GM18873 (cell line): ENCODE results near the gene ADAMTS15.

Source experiments
- ATAC-seq: cut with Tn5 transposase; IDR thresholded peaks from one replicate; pipeline ENCODE4 v1.9.1; 2021; ENCODE audit warnings: mild to moderate bottlenecking, moderate library complexity, moderate number of reproducible peaks; ENCODE audit not compliant: unreplicated experiment, low FRiP score

The ADAMTS15 gene, protein sequence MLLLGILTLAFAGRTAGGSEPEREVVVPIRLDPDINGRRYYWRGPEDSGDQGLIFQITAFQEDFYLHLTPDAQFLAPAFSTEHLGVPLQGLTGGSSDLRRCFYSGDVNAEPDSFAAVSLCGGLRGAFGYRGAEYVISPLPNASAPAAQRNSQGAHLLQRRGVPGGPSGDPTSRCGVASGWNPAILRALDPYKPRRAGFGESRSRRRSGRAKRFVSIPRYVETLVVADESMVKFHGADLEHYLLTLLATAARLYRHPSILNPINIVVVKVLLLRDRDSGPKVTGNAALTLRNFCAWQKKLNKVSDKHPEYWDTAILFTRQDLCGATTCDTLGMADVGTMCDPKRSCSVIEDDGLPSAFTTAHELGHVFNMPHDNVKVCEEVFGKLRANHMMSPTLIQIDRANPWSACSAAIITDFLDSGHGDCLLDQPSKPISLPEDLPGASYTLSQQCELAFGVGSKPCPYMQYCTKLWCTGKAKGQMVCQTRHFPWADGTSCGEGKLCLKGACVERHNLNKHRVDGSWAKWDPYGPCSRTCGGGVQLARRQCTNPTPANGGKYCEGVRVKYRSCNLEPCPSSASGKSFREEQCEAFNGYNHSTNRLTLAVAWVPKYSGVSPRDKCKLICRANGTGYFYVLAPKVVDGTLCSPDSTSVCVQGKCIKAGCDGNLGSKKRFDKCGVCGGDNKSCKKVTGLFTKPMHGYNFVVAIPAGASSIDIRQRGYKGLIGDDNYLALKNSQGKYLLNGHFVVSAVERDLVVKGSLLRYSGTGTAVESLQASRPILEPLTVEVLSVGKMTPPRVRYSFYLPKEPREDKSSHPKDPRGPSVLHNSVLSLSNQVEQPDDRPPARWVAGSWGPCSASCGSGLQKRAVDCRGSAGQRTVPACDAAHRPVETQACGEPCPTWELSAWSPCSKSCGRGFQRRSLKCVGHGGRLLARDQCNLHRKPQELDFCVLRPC

DNA sequence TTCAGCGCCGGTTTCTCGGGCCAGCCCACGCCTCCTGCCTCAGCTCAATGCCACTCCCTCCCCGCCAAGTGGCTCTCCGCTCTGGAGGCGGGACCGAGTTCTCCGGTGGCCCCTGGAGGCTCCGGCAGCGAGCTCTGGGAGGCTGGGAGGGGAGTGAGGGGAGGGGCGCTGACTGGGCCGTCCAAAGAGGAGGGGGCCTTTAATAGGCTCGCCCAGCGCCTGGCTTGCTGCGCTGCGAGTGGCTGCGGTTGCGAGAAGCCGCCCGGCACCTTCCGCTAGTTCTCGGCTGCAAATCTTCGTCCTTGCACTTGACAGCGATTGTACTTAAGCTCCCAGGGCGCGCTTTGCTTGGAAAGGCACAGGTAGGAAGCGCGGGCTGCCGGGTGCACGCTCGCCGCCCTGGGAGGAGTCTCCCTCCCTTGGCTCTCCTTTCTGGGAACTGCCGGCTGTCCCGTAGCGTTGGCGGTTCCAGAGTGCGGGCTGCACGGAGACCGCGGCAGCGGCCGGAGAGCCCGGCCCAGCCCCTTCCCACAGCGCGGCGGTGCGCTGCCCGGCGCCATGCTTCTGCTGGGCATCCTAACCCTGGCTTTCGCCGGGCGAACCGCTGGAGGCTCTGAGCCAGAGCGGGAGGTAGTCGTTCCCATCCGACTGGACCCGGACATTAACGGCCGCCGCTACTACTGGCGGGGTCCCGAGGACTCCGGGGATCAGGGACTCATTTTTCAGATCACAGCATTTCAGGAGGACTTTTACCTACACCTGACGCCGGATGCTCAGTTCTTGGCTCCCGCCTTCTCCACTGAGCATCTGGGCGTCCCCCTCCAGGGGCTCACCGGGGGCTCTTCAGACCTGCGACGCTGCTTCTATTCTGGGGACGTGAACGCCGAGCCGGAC lies at the start of gene ADAMTS15:
Gene ADAMTS15, plus strand, starts transcription at position 230 of the 894 bp plus-strand sequence. Its CDS starts 329 bp downstream, at position 559.
- no peak for ATAC-seq

DNA sequence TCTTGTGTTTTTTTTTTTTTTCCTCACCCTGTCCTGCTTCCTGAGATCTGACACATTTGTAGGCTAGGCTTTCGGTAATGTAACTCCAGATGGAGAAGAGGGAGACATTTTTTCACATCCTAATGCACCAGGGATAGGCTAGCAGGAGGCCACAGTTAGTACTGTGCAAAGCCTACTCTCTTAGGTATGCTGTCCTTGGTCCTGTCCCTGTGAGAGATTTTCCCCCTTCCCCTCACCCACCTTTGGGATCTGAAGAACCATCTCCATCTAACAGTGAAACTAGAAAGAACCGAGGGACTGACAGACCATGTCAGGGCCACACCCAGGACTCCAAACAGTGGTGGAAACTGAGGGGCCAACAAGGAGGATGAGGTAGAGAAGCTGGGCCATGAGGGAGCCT lies 49.2 kb upstream of the ADAMTS15 start:
- no peak for ATAC-seq

DNA sequence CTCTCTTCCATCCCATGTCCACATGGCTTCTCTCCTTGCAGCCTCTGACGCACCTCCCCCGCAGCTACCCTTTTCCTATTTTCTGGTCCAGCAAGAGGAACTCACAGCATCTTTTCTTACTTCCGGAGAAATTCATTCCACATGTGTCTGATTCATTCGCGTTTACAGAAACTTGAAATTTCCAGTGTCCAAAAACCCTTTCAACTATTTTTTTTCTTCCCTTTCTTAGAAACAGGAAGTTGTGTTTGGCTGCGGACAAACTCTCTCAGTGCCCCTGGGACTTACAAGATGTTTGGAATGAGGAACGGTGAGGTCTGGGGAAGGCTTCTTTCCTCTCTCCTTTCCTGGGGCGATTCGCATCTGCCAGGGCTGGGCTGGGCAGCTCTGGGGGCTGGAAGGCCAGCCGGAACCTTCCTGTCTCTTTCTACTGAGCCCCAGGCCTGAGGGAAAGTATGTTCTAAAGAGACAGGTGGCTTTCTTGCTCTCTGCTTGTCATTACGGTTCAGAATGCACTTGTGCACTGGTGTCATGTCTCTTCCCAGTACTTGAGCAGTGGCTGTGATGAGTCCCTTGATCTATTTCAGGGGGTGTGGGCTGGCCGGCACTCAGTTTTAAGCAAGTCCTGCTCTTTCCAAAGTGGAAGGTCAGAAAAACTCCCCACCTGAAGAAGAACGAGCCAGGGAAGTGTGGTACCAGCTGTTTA lies 47.5 kb upstream of the ADAMTS15 start:
- no peak for ATAC-seq

DNA sequence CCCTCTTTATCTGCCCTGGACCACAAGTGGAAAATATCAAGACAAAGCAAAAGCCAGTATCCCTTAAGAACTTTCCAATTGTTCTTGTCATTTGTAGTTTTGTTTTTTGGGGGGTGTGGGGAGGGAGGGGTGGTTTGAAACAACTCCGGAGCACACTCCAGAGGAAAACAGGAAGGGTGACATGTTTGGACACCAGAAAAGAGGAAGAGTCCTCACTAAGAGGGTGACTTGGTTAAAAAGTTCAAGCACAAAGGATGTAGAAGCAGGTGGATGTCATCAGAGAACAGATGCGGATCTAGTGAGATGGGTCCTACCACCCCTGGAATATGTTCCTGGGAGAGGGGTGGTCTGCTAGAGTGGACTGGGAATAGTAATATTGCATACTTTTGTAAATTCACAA lies 45.9 kb upstream of the ADAMTS15 start:
- no peak for ATAC-seq

DNA sequence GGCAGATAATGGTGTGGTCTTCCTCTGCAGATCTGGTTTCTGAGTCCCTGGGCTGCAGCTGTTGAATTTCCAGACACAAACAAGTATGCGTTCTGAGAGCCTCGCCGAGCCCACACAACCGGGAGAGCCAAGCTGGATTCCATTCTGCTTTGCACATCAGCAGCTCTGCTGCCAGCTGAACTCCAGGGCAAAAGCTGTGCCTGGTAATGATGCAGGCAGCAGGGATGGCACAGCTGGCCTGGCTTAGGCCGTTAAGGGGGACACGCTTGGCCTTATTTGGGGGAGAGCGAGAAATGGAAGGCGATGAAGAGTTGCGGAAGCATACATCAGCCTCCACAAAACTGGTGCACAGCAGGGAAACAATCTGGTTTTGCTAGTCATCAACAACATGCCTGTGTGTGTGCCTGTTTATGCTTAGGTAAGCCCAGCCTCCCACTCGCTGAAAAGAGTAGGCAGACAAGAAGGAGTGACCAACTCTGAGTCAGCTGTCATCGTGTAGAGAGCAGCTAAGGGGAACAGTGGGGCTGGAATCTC lies 45.1 kb upstream of the ADAMTS15 start:
- ATAC-seq = no peak

DNA sequence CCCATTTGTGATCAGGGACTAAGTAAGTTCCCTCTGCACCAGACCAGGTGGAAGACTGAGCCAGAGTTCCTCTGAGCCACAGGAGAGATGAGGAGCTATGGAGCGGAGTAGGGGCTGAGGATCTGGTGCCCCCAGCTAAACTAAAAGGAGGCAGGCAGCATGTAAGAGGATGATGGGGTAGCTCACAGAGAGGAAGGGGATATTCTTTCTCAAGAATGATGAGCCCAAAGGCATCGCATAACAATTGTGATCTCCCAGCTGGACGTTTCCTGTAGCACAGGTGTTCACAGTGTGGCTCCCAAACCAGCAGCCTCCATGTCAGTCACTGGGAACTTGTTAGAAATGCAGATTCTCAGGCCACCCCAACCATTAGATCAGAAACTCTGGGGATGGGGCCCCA lies 44.5 kb upstream of the ADAMTS15 start:
- ATAC-seq = no peak

DNA sequence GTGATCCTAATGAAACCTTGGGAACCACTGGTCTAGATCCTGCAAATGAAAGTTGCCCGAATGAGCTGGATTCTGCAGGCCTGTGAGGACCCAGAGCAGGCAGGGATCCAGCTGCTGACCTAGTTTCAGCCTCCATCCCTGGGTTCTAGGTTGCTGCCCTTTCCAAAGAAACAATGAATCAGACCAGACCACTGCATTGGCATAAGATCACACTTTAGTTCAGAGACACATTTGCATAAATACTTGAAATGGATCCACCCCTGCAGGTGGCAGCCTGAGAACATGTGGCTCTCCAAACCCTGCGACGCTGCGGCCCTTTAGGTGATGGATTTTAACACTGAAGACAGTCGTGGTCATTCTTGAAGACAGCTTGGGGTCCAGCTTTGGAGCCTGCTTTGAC lies 43.7 kb upstream of the ADAMTS15 start:
- ATAC-seq = no peak

DNA sequence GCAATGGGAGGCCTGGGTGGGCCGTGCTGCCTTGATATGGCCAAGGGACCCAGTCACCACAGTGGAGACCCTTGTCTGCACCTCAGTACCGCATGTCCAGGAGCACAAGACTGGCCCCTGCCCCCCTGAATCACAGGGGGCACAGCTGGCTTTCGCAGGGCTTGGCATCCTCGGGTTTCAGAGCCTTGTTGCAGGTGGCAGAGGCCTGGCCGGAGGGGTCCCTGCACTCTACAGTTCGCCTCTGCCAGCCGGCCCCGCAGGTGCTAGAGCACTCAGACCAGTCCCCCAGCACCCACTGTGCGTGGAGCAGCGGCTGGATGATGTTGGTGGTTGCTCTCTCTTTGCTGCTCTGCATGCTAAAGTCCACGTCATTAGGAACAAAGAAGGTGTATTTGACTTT lies 43.0 kb upstream of the ADAMTS15 start:
- ATAC-seq = no peak

DNA sequence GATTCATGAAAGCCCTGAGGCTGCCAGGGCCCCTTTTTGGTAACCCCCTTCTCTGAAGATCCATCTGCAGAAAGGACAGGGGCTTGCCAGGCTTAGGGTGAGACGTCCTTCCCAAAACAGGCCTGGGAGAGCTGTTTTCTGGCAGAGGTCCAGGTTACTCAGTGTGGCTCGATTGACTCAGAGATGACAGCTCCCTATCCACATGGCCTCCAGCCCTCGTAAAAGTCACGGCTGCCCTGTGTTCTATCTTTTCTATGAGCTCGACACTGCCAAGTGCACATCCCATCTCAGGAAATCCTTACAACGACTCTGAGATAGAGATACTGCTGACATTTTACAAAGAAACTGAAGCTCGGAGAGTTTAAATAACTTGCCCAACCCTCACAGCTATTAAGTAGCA lies 40.5 kb upstream of the ADAMTS15 start:
- ATAC-seq = no peak

DNA sequence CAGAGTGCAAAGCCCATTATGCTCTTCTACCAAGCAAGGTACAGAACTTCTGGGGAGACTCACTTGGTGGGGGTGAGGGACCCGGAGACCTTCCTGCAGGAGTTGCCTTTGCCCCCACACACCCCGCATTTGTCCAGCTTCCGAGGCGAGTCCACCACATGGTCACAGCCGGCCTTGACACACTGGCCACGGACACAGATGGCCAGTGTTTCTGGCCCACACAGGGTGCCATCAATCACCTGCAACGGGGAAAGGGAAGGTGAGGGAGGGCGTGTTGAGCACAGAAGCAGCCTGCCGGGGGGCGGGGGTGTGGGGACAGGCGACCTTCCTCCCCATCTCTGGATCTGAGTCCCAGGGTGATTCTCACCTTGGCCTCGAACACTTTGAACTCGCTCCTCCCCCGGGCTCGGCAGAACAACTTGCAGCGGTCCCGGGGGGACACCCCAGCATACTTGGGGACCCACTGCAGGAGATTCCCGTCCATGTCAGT lies 40.0 kb upstream of the ADAMTS15 start:
- ATAC-seq = no peak

DNA sequence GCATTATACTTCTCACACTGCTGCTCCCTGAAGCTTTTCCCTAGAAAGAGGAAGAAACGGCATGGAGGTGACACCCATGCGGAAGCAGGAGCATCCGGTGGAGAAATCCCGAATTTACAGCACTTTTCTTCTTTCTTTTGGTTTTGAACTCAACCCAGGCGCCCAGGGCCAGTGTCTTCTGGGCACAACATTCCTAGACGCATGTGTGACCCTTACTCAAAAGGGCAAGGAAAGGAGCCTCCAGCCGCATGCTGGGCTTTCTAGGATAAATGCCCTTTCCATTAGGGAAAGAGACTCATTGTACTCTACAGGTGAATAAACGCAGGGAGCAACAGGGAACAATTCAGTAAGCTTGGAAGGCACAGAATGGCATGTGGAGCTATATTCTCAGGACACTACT lies 39.5 kb upstream of the ADAMTS15 start:
- ATAC-seq = no peak

DNA sequence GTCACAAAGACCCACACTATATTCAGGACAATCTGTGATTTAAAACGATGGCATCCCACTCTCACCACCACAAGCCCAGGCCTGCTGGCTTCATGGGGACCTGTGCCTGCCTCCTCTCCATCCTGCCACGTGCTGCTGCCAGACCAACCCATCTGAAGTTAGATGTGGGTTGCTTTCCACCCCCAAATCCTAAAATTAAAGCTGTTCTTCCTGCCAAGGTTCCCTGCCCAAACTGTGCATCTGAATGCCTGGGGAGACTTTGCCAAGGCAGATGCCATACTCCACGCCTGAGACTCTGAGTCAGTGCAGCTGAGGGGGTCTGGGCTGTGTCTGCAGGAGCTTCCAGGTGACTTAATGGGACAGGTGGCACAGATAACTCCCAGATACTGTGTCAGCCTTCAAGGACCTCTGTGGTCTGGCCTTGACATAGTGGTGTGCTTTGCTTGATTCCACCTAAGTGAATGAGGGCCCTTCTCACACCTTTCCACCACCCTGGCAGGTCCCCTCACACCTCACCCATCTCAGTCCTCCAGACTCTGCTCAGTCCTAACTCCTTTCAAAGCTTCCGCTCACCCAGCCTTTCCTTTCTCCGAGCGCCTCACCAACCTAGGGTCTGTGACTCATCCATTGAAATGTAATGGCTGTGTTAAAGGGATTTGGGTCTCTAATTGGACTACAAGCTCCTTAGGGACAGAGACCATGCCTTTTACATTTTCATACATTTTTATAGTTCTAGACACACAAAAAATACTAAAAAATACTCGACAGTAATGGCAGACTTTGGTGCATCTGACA lies 38.7 kb upstream of the ADAMTS15 start:
- no peak for ATAC-seq

DNA sequence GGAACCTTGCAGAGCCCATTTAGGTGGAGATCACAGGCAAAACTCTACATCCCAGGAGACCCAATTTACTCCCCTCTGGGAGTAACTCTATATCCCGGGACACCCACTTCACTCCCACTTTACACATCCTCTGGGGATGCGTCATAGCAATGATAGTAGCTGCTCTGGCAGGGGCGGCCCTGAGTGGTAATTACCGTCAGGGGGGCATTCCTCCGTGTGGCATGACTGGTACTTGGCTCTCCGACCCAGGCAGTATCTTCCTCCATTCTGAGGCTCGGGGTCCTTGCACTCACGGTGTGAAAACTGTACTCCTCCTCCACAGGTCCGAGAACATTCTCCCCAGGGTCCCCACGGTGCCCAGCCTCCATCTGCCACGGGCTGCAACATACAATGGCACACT lies 37.2 kb upstream of the ADAMTS15 start:
- no peak for ATAC-seq

DNA sequence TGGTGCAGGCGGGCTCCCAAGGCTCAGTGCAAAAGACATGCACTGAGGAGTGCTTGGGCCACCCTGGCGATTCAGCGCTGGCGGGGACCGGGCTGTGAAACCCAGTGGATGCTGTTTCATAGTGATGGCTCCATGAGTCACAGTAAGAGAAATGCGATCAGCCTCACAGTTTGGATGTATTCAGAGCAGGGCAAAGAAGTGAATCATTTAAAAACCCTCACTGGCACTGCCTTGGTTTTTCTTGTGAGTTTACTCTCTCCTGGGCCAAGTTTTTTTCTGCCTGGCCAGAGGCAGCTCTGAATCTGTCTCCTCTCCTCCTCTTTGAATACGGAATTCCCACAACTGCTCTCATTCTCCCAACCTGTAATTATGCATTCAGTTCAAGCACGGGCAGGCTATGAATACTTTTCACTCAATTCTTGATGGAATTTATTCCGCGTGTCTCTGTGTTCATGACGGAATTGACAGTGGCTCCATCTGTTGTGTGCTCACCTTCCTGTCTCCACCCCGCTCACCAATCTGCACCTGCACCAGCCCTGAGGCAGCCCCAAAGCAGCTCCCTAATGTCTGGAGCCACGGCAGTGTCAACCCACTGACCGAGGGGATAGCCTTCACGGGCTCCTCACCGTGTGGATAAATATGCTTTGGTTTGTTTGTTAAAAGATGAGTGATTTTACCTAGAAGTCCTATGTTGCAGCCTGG lies 34.9 kb upstream of the ADAMTS15 start:
- ATAC-seq = no peak

DNA sequence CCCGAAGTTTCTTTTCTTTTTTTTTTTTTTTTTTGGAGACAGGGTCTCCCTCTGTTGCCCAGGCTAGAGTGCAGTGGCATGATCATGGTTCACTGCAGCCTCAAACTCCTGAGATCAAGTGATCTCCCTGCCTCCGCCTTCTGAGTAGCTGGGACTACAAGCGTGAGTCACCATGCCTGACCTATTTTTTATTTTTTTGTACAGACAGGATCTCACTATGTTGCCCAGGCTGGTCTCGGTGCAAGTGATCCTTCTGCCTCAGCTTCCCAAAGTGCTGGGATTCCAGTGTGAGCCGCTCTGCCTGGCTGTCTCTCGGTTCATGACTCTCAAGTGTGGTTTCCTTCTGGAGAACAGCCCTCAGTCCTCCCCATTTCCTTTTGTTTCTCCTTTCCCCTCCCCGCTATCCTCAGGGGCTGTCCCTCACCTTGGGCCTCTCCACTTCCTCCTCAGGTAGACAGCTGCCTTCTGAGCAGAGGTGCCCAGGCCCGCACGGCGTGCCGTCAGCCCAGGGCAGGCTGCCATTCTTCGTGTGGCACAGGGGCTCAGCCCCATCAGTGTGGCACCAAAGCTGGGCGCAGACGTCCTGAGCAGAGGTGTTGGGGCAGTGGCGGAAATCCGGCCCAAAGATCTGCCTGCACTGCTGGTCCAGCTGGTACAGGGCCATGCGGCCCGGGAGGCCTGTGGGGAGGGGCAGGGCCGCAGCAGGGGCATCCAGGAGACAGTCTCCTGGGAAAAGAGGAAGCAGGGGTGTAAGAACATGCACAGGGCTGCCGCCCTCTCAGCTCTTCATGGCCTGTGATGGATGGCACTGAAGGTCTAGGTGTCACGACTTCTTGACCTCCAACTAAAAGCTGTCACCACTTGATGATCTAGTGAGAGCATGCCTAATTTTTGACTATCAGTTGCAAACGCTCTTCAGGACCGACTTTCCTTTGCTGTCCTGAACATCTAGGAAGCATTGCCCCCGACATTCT lies 34.1 kb upstream of the ADAMTS15 start:
- ATAC-seq = no peak

DNA sequence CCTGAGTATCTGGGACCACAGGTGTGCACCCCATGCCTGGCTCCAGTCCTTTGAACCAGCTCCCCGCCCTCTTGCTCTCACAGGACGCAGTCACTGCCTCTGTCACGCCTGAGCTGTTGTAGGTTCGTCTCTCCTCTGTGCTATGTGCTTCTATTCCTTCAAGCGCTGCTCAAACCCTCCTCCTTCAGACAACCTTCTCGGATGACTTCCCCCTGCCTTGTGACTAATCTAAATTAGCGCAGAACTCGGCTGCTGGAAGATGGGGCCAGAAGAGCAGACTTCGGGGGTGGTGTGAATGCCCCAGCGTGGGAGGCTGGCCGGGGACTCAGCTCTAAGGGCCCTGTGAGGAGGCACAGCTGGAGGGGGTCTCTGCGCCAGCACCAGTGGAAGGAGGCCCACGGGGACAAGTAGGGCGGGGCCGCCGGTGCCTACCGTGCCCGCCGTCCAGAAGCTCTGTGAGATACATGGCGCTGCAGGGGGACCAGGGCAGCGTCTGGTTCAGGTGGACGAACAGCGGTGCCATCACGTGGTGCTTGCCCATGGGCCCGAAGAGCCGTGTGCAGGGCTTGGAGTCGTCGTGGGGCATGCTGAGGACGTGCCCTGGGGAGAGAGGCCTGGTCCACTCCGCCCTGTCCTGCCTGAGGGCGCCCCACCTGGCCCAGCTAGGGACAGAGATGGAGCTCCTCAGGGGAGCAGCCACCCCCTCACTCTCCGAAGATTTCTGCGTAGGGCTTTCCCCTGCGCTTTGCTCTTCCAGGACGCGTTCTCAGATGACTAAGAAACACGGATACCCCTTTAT lies 32.5 kb upstream of the ADAMTS15 start:
- ATAC-seq = no peak
